HFFc6 (cell line): ENCODE measurements around the gene IL16. TPM values are rescaled to one million over a fixed set of nuclear protein-coding genes. Genes with fewer than 3 reads are reported as not detected.

ENCODE experiments used
- DNase-seq: peaks from one replicate; pipeline ENCODE4 v3.0.0-alpha.2; 2018
- H3K27ac Mint-ChIP-seq: 2 replicates; pipeline ENCODE4 v1.8.0; 2020; ENCODE audit warnings: mild to moderate bottlenecking, mixed read lengths
- H3K27me3 Mint-ChIP-seq: 2 replicates; pipeline ENCODE4 v1.8.0; 2021; ENCODE audit warnings: mild to moderate bottlenecking, moderate library complexity, mixed read lengths; ENCODE audit not compliant: insufficient read depth
- H3K36me3 Mint-ChIP-seq: 2 replicates; pipeline ENCODE4 v1.8.0; 2021; ENCODE audit warnings: low read depth, mixed read lengths
- H3K4me1 Mint-ChIP-seq: 2 replicates; pipeline ENCODE4 v1.8.0; 2020; ENCODE audit warnings: low read depth, mixed read lengths
- H3K4me3 Mint-ChIP-seq: 2 replicates; pipeline ENCODE4 v1.8.0; 2020; ENCODE audit warnings: mild to moderate bottlenecking, moderate library complexity, mixed read lengths
- H3K9me3 Mint-ChIP-seq: 2 replicates; pipeline ENCODE4 v1.8.0; 2020; ENCODE audit warnings: mild to moderate bottlenecking, mixed read lengths
- CTCF ChIP-seq: fragments of 200-600 bp; sonication (generic); IDR thresholded peaks from 2 replicates; pipeline ENCODE4 v1.5.0; 2021; ENCODE audit warnings: antibody characterized with exemption, mild to moderate bottlenecking
- total RNA-seq, 6 experiments: library from RNA; stranded (reverse); fragmentation: NEBNext Ultra II Directional; extraction: Animal tissue kit (Norgen Biotek cat#: 25700); gene quantifications; 2 replicates in 1 of 6; 3 replicates in 5 of 6; pipeline ENCODE4 v1.2.3, GENCODE V29; 2021

IL16 gene
- total RNA-seq, 6 experiments from 2014 or later, result not detected

GRCh38 chr15:81174792-81175327 lies 21.8 kb upstream of the IL16 start:
- peaks cover 19% of the 10 kb centered on the region; the same call in 1 of the 2 replicates for H3K27me3 Mint-ChIP-seq
- no peak for DNase-seq
- TF ChIP-seq CTCF, result peak; percentile 27; the same call in 1 of the 2 replicates
- no peaks in the 10 kb centered on the region for H3K36me3 Mint-ChIP-seq
- H3K27ac Mint-ChIP-seq, result no peak overlapping the region
- H3K4me3 Mint-ChIP-seq, result no peak overlapping the region
- H3K4me1 Mint-ChIP-seq, result no peaks in the 10 kb centered on the region
- H3K9me3 Mint-ChIP-seq, result no peaks in the 10 kb centered on the region

GRCh38 chr15:81175496-81175895 lies 21.2 kb upstream of the IL16 start:
- H3K9me3 Mint-ChIP-seq, result no peaks in the 10 kb centered on the region
- DNase-seq, result no peak
- H3K27ac Mint-ChIP-seq, result no peak overlapping the region
- no peaks in the 10 kb centered on the region for H3K36me3 Mint-ChIP-seq
- H3K4me1 Mint-ChIP-seq, result no peaks in the 10 kb centered on the region
- no peak overlapping the region for H3K4me3 Mint-ChIP-seq
- peaks cover 19% of the 10 kb centered on the region; the same call in 1 of the 2 replicates for H3K27me3 Mint-ChIP-seq
- no peak for TF ChIP-seq CTCF

GRCh38 chr15:81176291-81176893 lies 20.3 kb upstream of the IL16 start:
- no peak for DNase-seq
- Mint-ChIP-seq H3K36me3 (no peaks in the 10 kb centered on the region), H3K27ac (no peak overlapping the region), H3K4me1 (no peaks in the 10 kb centered on the region), H3K27me3 (peaks cover 24% of the 10 kb centered on the region), H3K9me3 (no peaks in the 10 kb centered on the region), H3K4me3 (no peak overlapping the region)
- TF ChIP-seq CTCF, result no peak

GRCh38 chr15:81178365-81178764 lies 18.3 kb upstream of the IL16 start:
- Mint-ChIP-seq H3K27ac (no peak overlapping the region), H3K36me3 (no peaks in the 10 kb centered on the region)

GRCh38 chr15:81181220-81181619 lies 15.5 kb upstream of the IL16 start:
- Mint-ChIP-seq H3K9me3 (no peaks in the 10 kb centered on the region), H3K4me1 (no peaks in the 10 kb centered on the region), H3K27me3 (peaks cover 36% of the 10 kb centered on the region), H3K36me3 (no peaks in the 10 kb centered on the region), H3K27ac (no peak overlapping the region), H3K4me3 (no peak overlapping the region)
- DNase-seq, result no peak
- no peak for TF ChIP-seq CTCF

More at GRCh38 chr15:81178365-81178764, 18.3 kb upstream of the IL16 start:
- Mint-ChIP-seq H3K9me3 (no peaks in the 10 kb centered on the region), H3K4me1 (no peaks in the 10 kb centered on the region), H3K27me3 (peaks cover 34% of the 10 kb centered on the region), H3K4me3 (no peak overlapping the region)
- DNase-seq, result no peak
- TF ChIP-seq CTCF, result no peak
